ENCODE data around the gene IP6K1. TPM values are rescaled to one million over a fixed set of nuclear protein-coding genes. Genes with fewer than 3 reads are reported as not detected.
"Not testable (repeated sequence)": the region's sequence is repeated elsewhere in the genome, so short reads cannot be mapped to it uniquely, and the experiment has no call there.

IP6K1 gene
- total RNA-seq, 2 donors from 2014 or later: 36.5 to 37.4 TPM

- peak within 1 kb of the TSS; percentile 98 to 99 for H3K4me3 Mint-ChIP-seq
- H3K9me3 Mint-ChIP-seq: no peaks in the 10 kb centered on the region
- H3K4me1 Mint-ChIP-seq (ENCODE audit: low read depth): peaks cover 32% of the 10 kb centered on the region
- no peaks in the 10 kb centered on the region for H3K36me3 Mint-ChIP-seq (ENCODE audit: insufficient read depth in 2 of 2)
- H3K27ac Mint-ChIP-seq: peak within 1 kb of the TSS; percentile 97
- H3K27me3 Mint-ChIP-seq (ENCODE audit: low read depth): no peaks in the 10 kb centered on the region
- peak; percentile 95 for DNase-seq
- peak; percentile 82 to 84 for ATAC-seq (replicated peaks in 1 of 2)
These were observed 97.1 kb downstream of the IP6K1 start, which contains the start of the genes MST1 and RNF123 for GRCh38 chr3:49689046-49689907. Gene MST1 (minus strand): TSS chr3:49689474. CDS start chr3:49688691, 783 bp downstream. Gene RNF123 (plus strand): TSS chr3:49689557. CDS start chr3:49691166, 1,609 bp downstream.

GRCh38 chr3:49688338-49689045, 97.8 kb downstream of the IP6K1 start:
- peak overlapping the region; percentile 97 for H3K27ac Mint-ChIP-seq
- H3K9me3 Mint-ChIP-seq; H3K27me3 Mint-ChIP-seq (ENCODE audit: low read depth); H3K36me3 Mint-ChIP-seq (ENCODE audit: insufficient read depth in 2 of 2); DNase-seq: not testable (repeated sequence)
- peak in 1 of 2 donors; percentile 2 for ATAC-seq (replicated peaks in 1 of 2)
- H3K4me3 Mint-ChIP-seq: peak overlapping the region; percentile 98 to 99
- peaks cover 32% of the 10 kb centered on the region for H3K4me1 Mint-ChIP-seq (ENCODE audit: low read depth)

GRCh38 chr3:49687424-49687795, 98.9 kb downstream of the IP6K1 start:
- not testable (repeated sequence) for H3K9me3 Mint-ChIP-seq, H3K27ac Mint-ChIP-seq
- peak overlapping the region; percentile 58 to 65 for H3K4me3 Mint-ChIP-seq

GRCh38 chr3:49686769-49687423, 99.4 kb downstream of the IP6K1 start:
- DNase-seq: peak; percentile 60 to 67
- H3K27me3 Mint-ChIP-seq (ENCODE audit: low read depth); H3K9me3 Mint-ChIP-seq; H3K36me3 Mint-ChIP-seq (ENCODE audit: insufficient read depth in 2 of 2); H3K27ac Mint-ChIP-seq: not testable (repeated sequence)
- Mint-ChIP-seq H3K4me3 (peak overlapping the region; percentile 58 to 65), H3K4me1 (ENCODE audit: low read depth) (peaks cover 32% of the 10 kb centered on the region)
- peak; percentile 45 to 52 for ATAC-seq (replicated peaks in 1 of 2)

More at GRCh38 chr3:49687424-49687795, 98.9 kb downstream of the IP6K1 start:
- ATAC-seq (replicated peaks in 1 of 2); DNase-seq; H3K36me3 Mint-ChIP-seq (ENCODE audit: insufficient read depth in 2 of 2); H3K27me3 Mint-ChIP-seq (ENCODE audit: low read depth): not testable (repeated sequence)
- H3K4me1 Mint-ChIP-seq (ENCODE audit: low read depth): peaks cover 32% of the 10 kb centered on the region

DNA sequence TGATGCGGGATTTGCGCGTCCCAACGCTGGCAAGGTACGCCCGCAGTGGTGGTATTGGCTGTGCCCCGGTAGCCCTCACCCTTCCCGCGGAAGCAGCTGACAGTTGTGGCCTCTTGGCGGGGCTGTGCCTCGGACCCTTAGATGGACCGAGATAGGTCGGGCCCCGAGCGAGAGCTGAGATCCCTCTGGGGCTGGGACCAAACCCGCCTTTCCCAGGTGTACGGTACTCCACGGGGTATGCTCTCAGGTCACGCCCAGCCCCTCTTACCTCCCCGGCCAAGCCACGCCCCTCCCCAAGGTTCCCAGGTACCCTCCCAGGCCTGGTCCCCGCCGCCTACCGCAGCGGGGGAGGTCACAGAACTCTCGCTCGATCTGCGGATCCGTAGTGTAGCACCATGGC, 100.0 kb downstream of the IP6K1 start:
- peak; percentile 8 to 9 for ATAC-seq (replicated peaks in 1 of 2)
- H3K36me3 Mint-ChIP-seq (ENCODE audit: insufficient read depth in 2 of 2): not testable (repeated sequence)

DNA sequence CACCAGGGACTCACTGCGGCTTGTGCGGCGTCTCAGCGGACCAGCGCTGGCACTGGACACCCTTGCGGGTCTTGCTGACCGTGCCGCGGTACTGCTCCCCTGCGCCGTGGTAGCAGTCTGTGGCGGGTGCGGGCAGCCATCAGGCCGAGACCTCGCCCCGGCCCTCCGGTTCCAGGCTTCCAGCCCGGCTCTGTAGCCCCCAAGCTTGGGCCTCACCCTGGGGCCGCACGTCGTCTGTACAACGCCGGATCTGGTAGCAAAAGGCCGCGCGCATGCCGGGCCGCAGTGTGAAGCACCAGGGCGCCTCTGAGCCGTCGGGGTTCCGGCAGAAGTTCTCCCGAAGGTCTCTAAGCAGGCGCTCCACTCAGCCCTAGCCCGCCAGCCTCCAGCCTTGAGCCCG, 100.5 kb downstream of the IP6K1 start:
- not testable (repeated sequence) for ATAC-seq (replicated peaks in 1 of 2); H3K9me3 Mint-ChIP-seq; H3K36me3 Mint-ChIP-seq (ENCODE audit: insufficient read depth in 2 of 2); H3K27ac Mint-ChIP-seq; H3K27me3 Mint-ChIP-seq (ENCODE audit: low read depth); DNase-seq
- Mint-ChIP-seq H3K4me3 (peak overlapping the region in 1 of 2 donors; percentile 65), H3K4me1 (ENCODE audit: low read depth) (peaks cover 24% of the 10 kb centered on the region)

More for the DNA sequence above, 100.0 kb downstream of the IP6K1 start:
- H3K27me3 Mint-ChIP-seq (ENCODE audit: low read depth); H3K27ac Mint-ChIP-seq; H3K9me3 Mint-ChIP-seq: not testable (repeated sequence)
- peak; percentile 33 to 41 for DNase-seq
- H3K4me1 Mint-ChIP-seq (ENCODE audit: low read depth): peaks cover 29% of the 10 kb centered on the region
- peak overlapping the region; percentile 54 to 65 for H3K4me3 Mint-ChIP-seq

GRCh38 chr3:49685103-49685502, 101.2 kb downstream of the IP6K1 start:
- H3K9me3 Mint-ChIP-seq; H3K27ac Mint-ChIP-seq; H3K27me3 Mint-ChIP-seq (ENCODE audit: low read depth); ATAC-seq (replicated peaks in 1 of 2); DNase-seq; H3K36me3 Mint-ChIP-seq (ENCODE audit: insufficient read depth in 2 of 2): not testable (repeated sequence)
- Mint-ChIP-seq H3K4me1 (ENCODE audit: low read depth) (peaks cover 18% of the 10 kb centered on the region), H3K4me3 (peak overlapping the region; percentile 16 to 53)

- H3K27me3 Mint-ChIP-seq (ENCODE audit: low read depth); H3K4me3 Mint-ChIP-seq; DNase-seq; ATAC-seq (replicated peaks in 1 of 2); H3K36me3 Mint-ChIP-seq (ENCODE audit: insufficient read depth in 2 of 2); H3K9me3 Mint-ChIP-seq; H3K27ac Mint-ChIP-seq: not testable (repeated sequence)
- H3K4me1 Mint-ChIP-seq (ENCODE audit: low read depth): peaks cover 15% of the 10 kb centered on the region
These were observed 101.9 kb downstream of the IP6K1 start for GRCh38 chr3:49684453-49684852.

- H3K36me3 Mint-ChIP-seq (ENCODE audit: insufficient read depth in 2 of 2): peaks cover 0 to 7% of the 10 kb centered on the region in 2 donors
- no peaks in the 10 kb centered on the region for H3K9me3 Mint-ChIP-seq
- ATAC-seq (replicated peaks in 1 of 2) (no peak), DNase-seq (no peak)
- peaks cover 4% of the 10 kb centered on the region for H3K4me1 Mint-ChIP-seq (ENCODE audit: low read depth)
- no peak overlapping the region for H3K4me3 Mint-ChIP-seq
- H3K27me3 Mint-ChIP-seq (ENCODE audit: low read depth): no peaks in the 10 kb centered on the region
- no peak overlapping the region for H3K27ac Mint-ChIP-seq
These were observed 103.2 kb downstream of the IP6K1 start for GRCh38 chr3:49683162-49683561.

DNA sequence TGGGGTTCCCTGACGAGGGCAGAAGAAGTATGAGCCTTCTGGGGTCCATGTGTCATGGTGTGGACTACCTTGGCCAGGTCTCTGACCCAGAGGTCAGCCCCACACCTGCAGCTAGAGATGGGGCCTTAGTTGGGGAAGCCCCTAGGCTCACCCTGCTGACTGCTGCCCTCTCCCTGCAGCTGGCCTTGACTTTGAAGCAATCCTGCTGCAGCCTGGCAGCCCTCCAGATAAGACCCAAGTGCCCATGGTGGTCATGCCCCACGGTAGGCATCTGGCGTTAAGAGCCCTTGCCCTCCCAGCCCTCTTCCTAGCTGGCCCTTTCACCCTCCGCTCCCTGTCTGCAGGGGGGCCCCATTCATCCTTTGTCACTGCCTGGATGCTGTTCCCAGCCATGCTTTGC, 104.8 kb downstream of the IP6K1 start:
- no peak for ATAC-seq (replicated peaks in 1 of 2)
- Mint-ChIP-seq H3K27me3 (ENCODE audit: low read depth) (no peaks in the 10 kb centered on the region), H3K9me3 (no peaks in the 10 kb centered on the region), H3K4me1 (ENCODE audit: low read depth) (peaks cover 4% of the 10 kb centered on the region), H3K4me3 (no peak overlapping the region), H3K27ac (no peak overlapping the region), H3K36me3 (ENCODE audit: insufficient read depth in 2 of 2) (peaks cover 0 to 8% of the 10 kb centered on the region in 2 donors)
- no peak for DNase-seq

- H3K27ac Mint-ChIP-seq: no peak overlapping the region
- no peaks in the 10 kb centered on the region for H3K27me3 Mint-ChIP-seq (ENCODE audit: low read depth)
- DNase-seq (no peak), ATAC-seq (replicated peaks in 1 of 2) (no peak)
- peaks cover 6% of the 10 kb centered on the region for H3K4me1 Mint-ChIP-seq (ENCODE audit: low read depth)
- H3K9me3 Mint-ChIP-seq: no peaks in the 10 kb centered on the region
- H3K36me3 Mint-ChIP-seq (ENCODE audit: insufficient read depth in 2 of 2): peaks cover 0 to 8% of the 10 kb centered on the region in 2 donors
- no peak overlapping the region for H3K4me3 Mint-ChIP-seq
These were observed 105.2 kb downstream of the IP6K1 start for GRCh38 chr3:49681232-49681522.

DNA sequence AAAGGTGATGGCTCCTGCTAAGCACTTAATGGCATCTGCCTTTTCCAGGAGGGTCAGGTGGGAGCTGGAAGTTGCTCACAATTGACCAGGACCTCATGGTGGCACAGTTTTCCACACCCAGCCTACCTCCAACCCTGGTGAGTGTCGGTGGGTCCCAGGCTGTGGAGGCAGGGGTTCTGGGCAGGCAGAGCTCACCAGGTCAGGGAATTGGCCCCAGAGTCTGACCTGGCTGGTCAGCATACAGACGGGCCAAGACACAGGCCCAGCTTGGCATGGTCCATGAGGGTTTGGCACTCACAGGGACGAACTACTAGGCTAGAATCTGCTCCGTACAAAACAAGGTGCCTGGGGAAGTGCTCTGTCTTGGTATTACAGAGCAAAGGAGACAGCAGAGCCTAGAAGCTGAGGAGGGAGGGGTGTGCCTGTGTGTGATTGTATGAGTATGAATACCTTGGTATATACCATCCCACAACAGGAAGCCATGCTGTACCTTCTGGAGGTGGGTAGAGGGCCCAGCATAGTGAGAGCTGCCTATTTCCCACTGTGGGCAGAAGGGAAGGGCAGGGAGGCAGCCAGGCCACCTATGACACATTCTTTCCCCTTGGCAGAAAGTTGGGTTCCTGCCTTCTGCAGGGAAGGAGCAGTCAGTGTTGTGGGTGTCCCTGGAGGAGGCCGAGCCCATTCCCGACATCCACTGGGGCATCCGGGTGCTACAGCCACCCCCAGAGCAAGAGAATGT, 105.7 kb downstream of the IP6K1 start:
- Mint-ChIP-seq H3K27me3 (ENCODE audit: low read depth) (no peaks in the 10 kb centered on the region), H3K4me1 (ENCODE audit: low read depth) (peaks cover 11% of the 10 kb centered on the region), H3K36me3 (ENCODE audit: insufficient read depth in 2 of 2) (peaks cover 0 to 8% of the 10 kb centered on the region in 2 donors), H3K9me3 (no peaks in the 10 kb centered on the region), H3K27ac (no peak overlapping the region), H3K4me3 (no peak overlapping the region)
- DNase-seq (no peak), ATAC-seq (replicated peaks in 1 of 2) (no peak)
